Activated CD8-positive, alpha-beta memory T cell treated with anti-CD3 and anti-CD28 coated beads for 24 hours (primary cell): ENCODE results near the gene PNMA6E.

Experiments used
- DNase-seq: peaks from one replicate; pipeline ENCODE4 v3.0.0-alpha.2; 2020

PNMA6E gene

DNA sequence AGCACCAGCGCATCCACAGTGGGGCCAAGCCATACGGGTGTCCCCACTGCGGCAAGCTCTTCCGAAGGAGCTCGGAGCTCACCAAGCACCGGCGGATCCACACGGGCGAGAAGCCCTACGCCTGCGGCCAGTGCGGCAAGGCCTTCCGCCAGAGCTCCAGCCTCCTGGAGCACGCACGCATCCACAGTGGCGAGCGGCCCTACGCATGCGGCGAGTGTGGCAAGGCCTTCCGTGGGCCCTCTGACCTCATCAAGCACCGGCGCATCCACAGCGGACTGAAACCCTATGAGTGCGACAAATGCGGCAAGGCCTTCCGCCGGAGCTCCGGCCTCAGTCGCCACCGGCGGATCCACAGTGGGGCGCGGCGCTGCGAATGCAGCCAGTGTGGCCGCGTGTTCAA is 53.6 kb downstream of the PNMA6E start:
- DNase-seq, result no peak
